ENCODE data around the gene MMP11.

Gene MMP11

DNA sequence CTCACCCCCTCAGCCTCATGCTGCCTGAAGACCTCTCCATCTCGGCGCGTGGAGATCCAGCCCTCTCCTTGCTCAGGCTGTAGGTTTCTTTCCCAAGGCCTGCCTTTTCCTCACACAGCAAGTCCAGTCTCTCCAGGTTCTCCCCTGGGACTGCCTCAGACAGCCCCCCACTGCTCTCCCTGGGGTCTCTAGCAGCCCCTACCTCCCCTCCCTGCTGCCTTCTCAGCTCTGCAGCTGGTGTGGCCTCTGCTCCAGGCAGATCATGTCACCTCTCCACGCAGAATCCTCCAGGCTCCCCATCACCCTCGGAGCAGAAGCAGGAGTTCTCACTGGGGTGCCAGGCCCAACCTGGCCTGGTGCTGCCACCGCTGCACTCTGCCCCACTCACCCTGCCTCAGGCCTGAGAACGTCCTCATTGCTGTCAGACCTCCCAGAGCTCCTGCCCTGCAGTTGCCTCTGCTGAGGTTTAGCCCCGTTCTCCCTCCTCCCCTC, 29.3 kb downstream of the MMP11 start:
- no peak for DNase-seq (ENCODE audit: low read depth in 2 of 3, low spot score in 2 of 3)

- no peak for DNase-seq (ENCODE audit: low read depth in 2 of 3, low spot score in 2 of 3)
Observed at GRCh38 chr22:23803001-23803819, 30.6 kb downstream of the MMP11 start.

GRCh38 chr22:23804781-23805291, 32.2 kb downstream of the MMP11 start:
- DNase-seq (ENCODE audit: low read depth in 2 of 3, low spot score in 2 of 3): no peak

DNA sequence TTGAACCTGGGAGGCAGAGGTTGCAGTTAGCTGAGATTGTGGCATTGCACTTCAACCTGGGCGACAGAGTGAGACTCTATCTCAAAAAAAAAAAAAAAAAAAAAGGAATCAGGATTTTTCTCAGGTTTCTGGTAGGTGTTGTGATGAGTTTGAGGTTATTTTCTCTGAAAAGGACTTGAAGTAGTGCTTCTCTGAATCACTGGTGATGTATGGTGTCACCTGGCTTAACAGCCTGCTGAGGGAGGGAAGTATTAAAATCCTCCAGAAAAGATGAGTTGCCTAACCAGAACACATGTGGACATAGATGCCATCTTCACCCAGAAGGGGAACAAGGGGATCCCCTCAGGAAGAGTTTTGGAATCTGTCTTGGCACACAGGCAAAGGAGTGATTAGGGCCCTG, 34.2 kb downstream of the MMP11 start:
- DNase-seq (ENCODE audit: low read depth in 2 of 3, low spot score in 2 of 3): no peak

DNA sequence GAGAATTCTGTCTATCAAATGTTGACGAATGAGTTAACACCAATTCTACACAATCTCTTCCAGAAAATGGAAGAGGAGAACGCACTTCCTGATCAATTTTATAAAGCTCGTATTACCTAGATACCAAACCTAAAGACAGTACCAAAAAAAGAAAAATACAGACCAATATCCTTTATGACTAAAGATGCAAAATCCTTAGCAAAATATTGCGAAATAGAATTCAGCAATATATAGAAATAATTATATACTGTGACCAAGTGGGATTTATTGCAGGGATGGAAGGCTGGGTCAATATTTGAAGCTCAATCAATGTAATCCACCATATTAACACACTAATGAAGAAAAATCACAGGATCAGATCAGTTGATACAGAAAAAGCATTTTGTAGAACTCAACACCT, 39.7 kb downstream of the MMP11 start:
- DNase-seq (ENCODE audit: low read depth in 2 of 3, low spot score in 2 of 3): no peak

- no peak for DNase-seq (ENCODE audit: low read depth in 2 of 3, low spot score in 2 of 3)
Observed at GRCh38 chr22:23815541-23816155, 43.0 kb downstream of the MMP11 start.

GRCh38 chr22:23816156-23816976, 43.7 kb downstream of the MMP11 start:
- no peak for DNase-seq (ENCODE audit: low read depth in 2 of 3, low spot score in 2 of 3)

GRCh38 chr22:23817146-23817545, 44.5 kb downstream of the MMP11 start:
- no peak for DNase-seq (ENCODE audit: low read depth in 2 of 3, low spot score in 2 of 3)

GRCh38 chr22:23818541-23818940, 45.9 kb downstream of the MMP11 start:
- DNase-seq (ENCODE audit: low read depth in 2 of 3, low spot score in 2 of 3): no peak

DNA sequence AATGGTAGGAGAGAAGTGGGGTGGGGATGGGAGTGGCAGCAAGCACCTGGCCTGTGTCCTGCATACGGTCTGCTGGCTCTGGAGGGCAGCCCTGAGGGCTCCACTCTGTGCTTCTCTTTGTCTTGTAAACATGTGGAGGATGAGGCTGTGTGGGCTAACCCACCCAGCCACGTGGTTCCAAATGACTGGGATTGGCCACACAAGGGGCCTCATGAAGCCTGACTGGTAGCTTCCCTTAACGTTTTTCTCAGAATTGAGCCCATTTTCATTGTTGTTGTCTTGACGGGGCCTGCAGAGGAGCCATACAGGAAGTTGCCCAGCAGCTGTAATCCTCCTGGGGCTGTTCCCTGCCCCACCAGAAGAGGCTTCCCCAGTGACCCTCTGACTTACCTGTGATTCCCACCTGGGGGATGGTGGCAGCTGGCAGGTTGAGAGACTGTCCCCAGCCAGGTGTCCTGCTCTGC, 48.1 kb downstream of the MMP11 start:
- DNase-seq (ENCODE audit: low read depth in 2 of 3, low spot score in 2 of 3): no peak

DNA sequence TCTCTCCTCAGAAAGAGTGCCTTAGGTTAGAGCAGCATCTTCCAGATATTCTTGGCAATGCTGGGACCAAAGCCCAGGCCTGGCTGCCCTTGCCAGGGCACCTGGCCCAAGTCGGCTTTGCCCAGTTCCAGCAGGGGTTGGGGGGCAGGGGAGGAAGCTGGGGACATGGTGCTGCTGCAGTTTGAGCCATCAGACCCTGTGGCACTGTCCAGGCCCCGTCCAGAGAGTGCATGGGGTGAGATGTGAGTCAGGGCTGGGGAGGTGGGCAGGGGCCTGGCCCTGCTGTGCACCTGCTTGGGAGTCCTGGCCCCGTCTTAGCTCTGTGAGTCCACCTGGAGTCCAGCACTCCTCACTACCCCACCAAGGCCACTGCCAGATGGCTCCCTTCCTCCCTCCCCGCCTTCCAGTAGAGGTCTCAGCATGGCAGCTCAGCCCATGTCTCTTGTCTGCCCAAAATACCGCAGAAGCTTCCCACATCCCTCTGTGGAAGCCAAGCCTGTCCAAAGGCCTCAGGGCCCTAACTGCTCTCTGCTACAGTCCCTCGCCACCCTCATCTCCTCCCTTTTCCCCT, 49.5 kb downstream of the MMP11 start:
- DNase-seq (ENCODE audit: low read depth in 2 of 3, low spot score in 2 of 3): no peak

GRCh38 chr22:23823331-23823791, 50.7 kb downstream of the MMP11 start:
- no peak for DNase-seq (ENCODE audit: low read depth in 2 of 3, low spot score in 2 of 3)

- no peak for DNase-seq (ENCODE audit: low read depth in 2 of 3, low spot score in 2 of 3)
Observed at GRCh38 chr22:23824476-23825245, 52.0 kb downstream of the MMP11 start.

GRCh38 chr22:23825246-23825905, 52.7 kb downstream of the MMP11 start:
- no peak for DNase-seq (ENCODE audit: low read depth in 2 of 3, low spot score in 2 of 3)

GRCh38 chr22:23826510-23827350, 54.1 kb downstream of the MMP11 start:
- no peak for DNase-seq (ENCODE audit: low read depth in 2 of 3, low spot score in 2 of 3)

DNA sequence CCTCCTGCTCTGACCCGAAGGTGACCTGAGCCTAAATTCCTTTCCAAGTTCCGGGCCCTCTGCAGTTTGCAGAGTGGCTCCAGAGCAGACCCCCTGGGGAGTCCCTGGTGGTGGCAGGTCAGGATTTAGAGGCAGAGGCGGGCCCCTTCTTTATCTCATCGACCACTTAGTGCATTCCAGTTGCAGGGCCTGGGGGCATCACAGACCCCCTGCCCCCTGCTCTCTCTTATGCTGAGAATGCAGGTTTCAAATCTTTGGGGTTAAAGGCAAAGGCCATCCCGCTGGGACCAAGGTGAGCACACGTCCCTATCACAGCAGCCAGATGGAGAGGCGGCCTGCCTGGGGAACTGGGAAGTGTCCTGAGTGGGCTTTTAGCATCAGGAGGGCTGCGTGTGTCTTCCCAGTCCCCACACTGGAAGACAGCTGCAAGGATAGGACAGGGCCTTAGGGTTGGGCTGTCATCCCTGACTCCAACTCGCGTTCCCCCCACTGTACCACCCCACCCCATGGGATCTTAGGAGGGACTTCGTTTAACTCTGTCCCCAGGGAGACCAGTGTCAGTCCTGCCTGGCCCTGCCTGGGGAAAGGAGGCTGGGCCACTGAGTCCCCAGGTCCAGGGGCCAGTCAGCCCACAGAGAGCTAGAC, 54.8 kb downstream of the MMP11 start:
- DNase-seq (ENCODE audit: low read depth in 2 of 3, low spot score in 2 of 3): no peak

- DNase-seq (ENCODE audit: low read depth in 2 of 3, low spot score in 2 of 3): no peak
Observed at GRCh38 chr22:23828800-23829680, 56.4 kb downstream of the MMP11 start.

Measured in activated CD8-positive, alpha-beta memory T cell treated with anti-CD3 and anti-CD28 coated beads for 48 hours (primary cell).